Testis (tissue), 2 donors: ENCODE data around the gene NPLOC4.

Source experiments
- POLR2A ChIP-seq: fragments of 450-650 bp; IDR thresholded peaks from one replicate; pipeline ENCODE4 v1.6.1; 2017; ENCODE audit warnings: antibody characterized with exemption, mild to moderate bottlenecking, moderate library complexity
- TF ChIP-seq, protein P1 (sequence below), 3 experiments: fragments of 450-650 bp in 2 of 3; fragments of 200-600 bp in 1 of 3; sonication (generic) in 1 of 3; IDR thresholded peaks; one replicate each; pipeline ENCODE4 v1.5.1; 2016 to 2019; ENCODE audit warnings: antibody characterized with exemption in 3 of 3, mild to moderate bottlenecking in 2 of 3, moderate library complexity in 1 of 3

DNA sequence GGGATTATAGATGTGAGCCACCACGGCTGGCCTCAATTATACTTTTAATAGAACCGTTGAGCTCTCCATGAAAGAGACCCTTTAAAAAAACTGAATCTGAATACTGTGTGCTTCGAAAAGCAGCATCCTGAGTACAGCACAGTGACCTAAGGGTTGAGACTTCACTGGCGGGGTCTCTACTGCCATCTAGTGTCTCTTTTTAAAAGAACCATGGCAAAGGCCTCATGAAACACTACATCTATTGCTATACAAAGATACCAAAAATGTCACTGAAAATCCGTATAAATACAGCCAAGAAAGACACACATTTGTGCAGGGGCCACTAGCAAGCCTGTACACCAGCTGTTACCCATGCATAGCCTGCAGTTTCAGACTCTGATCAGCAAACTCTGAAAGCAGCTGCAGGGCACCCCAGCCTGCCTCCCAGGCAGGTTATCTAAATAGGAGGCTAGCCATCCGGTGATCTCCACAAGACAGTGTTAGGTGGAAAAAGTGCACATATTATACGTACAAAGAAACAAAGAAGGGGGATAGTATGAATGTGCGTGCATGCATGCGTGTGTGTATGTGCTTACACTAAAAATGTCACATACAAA, 35.3 kb downstream of the NPLOC4 start:
- TF ChIP-seq, protein P1, sequence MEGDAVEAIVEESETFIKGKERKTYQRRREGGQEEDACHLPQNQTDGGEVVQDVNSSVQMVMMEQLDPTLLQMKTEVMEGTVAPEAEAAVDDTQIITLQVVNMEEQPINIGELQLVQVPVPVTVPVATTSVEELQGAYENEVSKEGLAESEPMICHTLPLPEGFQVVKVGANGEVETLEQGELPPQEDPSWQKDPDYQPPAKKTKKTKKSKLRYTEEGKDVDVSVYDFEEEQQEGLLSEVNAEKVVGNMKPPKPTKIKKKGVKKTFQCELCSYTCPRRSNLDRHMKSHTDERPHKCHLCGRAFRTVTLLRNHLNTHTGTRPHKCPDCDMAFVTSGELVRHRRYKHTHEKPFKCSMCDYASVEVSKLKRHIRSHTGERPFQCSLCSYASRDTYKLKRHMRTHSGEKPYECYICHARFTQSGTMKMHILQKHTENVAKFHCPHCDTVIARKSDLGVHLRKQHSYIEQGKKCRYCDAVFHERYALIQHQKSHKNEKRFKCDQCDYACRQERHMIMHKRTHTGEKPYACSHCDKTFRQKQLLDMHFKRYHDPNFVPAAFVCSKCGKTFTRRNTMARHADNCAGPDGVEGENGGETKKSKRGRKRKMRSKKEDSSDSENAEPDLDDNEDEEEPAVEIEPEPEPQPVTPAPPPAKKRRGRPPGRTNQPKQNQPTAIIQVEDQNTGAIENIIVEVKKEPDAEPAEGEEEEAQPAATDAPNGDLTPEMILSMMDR (IDR thresholded peaks at IDR 0.05): peak; percentile 23 to 78 (median 63)
- TF ChIP-seq POLR2A: no peak
